IPS-NIHi7 (cell line): ENCODE measurements around the gene SLX4IP.

ENCODE experiments used
- DNase-seq: peaks from one replicate; pipeline ENCODE4 v3.0.0; 2012; ENCODE audit warnings: mixed read lengths; ENCODE audit errors: extremely low spot score

The SLX4IP gene

DNA sequence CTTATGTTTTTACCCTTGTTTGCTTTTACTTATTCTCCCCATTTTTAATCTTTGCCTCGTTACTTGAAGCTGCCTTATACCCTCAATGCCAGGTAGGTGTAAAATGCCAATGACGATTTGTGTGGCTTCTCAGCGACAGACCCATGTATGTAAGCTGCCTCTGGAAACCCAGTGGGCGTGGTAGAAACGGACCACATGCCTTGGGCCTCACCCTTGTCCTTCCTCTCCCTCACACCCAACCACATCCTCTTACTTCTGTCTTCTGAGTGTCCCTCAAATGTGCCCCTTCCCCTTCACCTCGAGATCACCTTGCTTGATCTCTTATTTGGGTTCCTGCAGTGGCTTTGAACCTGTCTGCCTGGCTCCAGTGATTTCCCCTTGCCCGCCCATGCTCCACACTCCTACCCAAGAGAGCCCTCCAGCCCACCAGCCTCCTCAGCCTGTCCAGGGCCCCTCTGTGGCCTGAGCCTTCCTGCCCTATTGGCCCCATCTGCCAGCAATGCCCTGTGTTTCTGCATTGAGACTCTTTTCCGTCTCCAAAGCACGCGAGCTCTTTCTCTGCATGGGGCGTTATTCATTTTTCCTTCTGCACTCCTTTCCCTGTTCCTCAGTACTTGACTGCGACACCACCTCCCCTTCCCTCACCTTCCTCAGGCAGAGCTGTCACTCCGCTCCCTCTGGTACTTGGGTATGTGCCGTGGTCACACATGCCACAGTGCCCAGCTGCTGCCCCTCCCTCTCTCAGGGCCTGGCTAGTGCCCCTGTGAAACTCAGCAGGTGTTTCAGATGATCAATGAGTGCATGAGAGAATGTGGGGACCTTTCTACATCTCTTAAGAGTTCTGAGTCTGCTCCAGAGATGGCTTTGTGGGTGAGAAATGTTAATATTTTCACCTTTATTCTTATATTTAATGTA, 115.4 kb downstream of the SLX4IP start:
- no peak for DNase-seq

- DNase-seq, result peak; percentile 75
Observed at GRCh38 chr20:10551732-10552724, 116.9 kb downstream of the SLX4IP start.

- no peak for DNase-seq
Observed at GRCh38 chr20:10553326-10553984, 118.3 kb downstream of the SLX4IP start.

DNA sequence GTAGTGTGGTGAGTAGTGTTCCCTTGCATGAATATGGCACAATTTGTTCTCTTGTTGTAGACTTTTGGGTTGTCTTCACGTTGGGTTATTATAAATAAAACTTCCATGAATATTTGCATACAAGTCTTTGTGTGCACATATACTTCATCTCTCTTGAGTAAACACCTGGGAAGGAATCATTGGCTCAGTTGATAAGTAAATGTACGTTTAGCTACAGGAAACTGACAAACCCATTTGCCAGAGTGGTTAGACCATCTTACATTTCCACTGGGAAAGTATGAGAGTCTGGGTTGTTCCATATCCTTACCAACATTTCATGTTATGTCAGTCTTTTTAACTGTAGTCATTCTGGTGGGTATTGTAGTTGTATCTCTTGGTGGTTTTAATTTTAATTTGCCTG, 119.2 kb downstream of the SLX4IP start:
- DNase-seq, result no peak

GRCh38 chr20:10555393-10555792, 120.3 kb downstream of the SLX4IP start:
- no peak for DNase-seq

DNA sequence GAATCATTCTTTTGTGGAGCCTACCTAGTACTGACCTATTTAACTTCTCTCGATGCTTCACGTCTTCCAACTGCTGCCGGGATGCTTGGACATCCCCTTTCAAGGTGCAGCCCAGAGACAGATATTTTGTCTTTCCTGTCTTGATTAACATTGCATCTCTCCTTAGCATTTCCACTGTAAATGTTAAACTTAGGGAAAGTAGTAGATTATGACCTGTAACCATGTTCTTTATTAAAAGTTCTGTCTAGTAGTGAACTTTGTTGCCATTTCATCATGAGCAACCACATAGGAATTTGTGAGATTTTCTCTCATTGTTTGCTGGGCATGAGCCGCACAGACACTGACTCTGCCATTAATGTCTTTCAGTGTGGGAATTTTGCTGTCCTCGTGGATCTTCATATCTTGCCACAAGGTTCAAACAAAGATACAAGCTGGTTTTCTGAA, 120.8 kb downstream of the SLX4IP start:
- no peak for DNase-seq

GRCh38 chr20:10556519-10557083, 121.5 kb downstream of the SLX4IP start:
- no peak for DNase-seq

GRCh38 chr20:10557685-10558084, 122.6 kb downstream of the SLX4IP start:
- no peak for DNase-seq

DNA sequence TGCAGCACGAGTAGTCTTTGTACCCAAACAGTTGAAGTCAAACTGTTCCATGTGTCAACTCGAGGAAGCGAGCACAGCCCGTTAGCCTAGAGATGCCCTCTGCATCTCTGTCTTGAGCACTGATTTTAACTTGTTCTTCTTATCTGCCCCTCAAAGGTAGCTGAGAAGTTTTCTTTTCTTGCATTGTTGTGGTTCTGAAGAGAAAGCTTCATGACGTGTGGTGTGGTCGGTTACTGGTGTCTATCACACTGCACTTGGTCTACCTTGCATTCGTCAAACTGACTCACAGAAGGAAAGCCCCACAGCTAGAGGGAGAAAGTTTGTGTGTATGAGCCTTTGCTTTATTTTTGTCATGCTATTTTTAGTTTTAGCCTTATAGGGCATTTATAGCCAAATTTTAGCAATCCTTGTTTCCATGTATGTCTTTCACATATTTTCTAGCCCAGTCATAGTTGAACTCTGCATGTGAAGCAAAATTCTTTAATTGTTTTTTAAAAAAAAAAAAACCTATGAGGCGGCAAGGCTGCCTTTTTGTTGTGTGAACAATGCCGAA, 123.6 kb downstream of the SLX4IP start:
- DNase-seq, result no peak

- no peak for DNase-seq
Observed at GRCh38 chr20:10559266-10559665, 124.2 kb downstream of the SLX4IP start.

GRCh38 chr20:10560686-10561085, 125.6 kb downstream of the SLX4IP start:
- DNase-seq, result no peak

DNA sequence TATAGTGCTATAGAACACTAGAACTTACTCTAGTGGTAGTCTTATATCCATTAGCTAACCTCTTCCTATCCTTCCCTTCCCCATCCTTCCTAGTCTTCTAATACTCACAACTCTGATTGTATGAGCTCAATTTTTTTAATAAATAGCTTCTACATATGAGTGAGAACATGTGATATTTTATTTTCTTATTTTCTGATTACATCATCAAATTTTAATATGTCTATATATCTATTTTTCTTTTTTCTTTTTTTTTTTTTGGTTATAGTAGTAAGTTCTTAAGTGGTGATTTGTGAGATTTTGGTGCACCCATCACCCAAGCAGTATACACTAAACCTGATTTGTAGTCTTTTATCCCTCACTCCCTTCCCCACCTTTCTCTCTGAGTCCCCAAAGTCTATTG, 126.2 kb downstream of the SLX4IP start:
- DNase-seq, result no peak

DNA sequence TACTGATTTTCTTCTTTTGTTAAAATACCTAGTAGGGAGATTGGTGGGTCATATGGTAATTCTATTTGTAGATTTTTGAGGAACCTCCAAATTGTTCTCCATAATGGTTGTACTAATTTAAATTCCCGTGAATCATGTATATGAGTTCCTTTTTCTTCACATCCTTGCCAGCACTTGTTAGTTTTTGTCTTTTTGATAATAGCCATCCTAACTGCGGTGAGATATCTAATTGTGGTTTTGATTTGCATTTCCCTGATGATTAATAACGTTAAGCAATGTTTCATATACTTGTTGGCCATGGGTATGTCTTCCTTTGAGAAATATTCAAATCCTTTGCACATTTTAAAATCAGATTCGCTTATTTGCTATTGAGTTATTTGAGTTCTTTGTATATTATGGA, 127.8 kb downstream of the SLX4IP start:
- DNase-seq, result no peak

DNA sequence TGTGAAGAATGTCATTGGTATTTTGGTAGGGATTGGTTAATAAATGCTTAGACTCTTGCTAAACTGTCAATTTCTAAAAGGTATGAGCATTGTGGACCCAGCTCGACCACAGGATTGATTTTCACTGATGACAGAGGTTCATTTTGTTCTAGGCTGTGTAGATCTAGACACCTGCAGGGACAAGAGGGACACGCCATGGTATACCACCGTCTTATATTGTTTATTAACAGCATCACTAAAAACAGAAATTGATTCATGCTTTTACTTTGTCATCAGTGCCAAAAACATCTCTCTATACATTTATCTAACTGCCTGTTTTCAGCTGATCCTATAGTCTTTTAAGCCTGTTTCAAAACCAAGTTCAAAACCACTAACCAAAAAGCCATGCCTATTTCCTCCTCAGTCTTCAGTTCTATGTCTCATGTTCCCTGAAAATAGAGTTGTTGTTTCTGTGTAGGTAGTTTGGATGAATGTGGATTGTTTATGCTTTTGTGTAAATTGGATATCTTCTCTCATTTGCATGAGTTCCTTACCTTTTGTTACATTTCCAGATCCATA, 128.9 kb downstream of the SLX4IP start:
- no peak for DNase-seq

DNA sequence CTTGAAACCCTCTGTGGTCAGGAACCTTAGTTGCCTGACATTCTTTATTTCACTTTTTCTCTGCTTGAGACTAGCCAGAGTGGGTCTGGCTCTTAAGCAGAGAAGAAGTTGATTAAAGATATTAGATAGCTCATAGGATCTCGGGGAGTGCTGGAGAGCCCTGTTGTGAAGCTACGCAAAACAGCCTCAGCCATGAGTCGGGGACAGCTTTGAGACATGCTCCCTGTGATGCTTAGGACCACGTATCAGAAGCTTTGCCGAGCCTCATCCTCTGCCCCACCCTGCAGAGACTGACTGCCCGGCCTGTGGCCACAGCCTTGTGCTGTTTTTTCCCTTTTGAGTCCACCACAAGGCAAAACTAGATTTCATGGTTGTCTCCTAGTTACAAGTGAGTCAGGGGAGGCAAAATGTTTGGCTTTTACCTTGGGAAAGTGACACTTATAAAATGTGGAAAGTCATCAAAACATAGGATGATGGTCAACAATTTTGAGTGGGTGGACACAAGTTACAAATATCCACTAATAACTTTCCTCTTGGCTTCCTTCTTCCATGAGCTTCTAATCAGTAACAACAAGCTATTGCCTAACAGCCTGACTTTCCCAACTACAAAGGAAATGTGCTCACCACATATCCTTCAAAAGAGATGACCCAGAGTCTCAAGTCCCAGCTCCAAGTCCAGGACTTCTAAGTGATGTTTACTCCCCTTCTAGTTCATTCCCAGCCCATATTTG, 130.3 kb downstream of the SLX4IP start:
- no peak for DNase-seq

DNA sequence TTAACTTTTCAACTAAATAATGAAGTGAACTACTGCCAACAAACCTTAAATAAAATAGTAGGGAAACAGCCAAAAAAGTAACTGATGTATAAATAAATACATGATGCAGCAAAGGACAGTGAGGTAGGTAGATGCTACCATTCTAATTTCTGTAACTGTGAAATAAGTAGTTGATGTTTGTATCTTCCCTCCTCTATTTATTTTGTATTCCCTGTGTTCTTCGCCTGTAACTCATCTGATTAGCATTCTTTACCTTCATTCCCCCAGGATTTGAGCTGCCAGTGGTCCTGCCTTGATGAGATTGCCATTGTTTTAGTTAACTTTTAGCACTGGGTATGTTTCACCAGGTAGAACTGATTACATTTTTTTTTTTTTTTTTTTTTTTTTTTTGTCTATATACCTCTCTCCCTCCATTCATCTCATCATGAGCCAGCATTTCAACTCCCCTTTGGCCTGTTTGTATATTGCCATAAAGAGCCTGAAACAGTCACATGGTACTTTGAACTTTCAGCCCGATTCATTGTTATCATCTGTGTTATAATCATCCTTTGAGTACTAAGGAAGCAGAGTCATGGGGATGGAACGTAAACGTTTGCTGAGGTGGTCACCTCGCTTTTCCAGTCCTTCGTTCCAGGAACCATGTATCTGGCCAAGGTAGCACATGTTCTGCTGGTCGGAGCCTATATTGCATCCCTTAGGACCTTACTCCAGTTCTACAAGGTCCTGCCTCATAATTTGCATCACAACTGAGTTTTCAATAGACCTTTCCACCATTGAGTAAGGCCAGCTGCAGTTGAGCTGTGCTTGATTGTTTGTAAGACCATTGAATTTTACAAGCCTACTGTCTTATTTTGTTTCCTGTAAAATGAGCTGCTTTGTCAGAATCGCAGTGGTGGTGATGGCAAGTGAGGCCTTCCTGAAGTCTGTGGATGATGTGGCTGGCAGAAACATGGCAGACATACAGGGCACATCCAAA, 131.1 kb downstream of the SLX4IP start:
- DNase-seq, result no peak

GRCh38 chr20:10568032-10568431, 132.9 kb downstream of the SLX4IP start:
- DNase-seq, result no peak

- no peak for DNase-seq
Observed at GRCh38 chr20:10571313-10571815, 136.3 kb downstream of the SLX4IP start.

DNA sequence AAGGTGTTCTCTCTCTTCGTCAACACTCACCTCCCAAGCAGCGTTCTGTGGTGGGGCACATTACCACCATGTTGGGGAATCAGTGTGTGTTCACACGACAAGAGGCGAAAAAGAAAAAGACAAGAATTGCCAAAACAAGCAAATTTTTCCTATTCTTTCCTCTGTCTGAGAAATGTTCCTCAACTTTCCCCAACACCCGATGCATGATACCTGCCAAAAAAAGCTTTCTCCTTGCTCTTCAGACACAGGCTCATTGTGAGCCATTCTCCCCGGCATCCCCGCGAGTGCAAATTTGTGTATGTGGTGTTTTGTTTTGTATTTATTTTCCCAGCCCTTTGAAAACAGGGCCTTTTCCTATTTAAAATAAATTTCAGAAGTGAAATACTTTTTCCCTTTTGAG, 137.7 kb downstream of the SLX4IP start:
- DNase-seq, result no peak
